ENCODE measurements around the gene ITPRIP.

ITPRIP gene

GRCh38 chr10:104297697-104298660, 40.3 kb downstream of the ITPRIP start:
- TF ChIP-seq PPARA (CRISPR knock-in tag; IDR thresholded peaks at IDR 0.05; ENCODE audit: borderline replicate concordance) (no peak), RARB (CRISPR knock-in tag; IDR thresholded peaks at IDR 0.05) (no peak), ZC3H10 (CRISPR knock-in tag; IDR thresholded peaks at IDR 0.05) (no peak), POU6F1 (CRISPR knock-in tag; IDR thresholded peaks at IDR 0.05; ENCODE audit: borderline replicate concordance, low read depth) (no peak)
- ATAC-seq = no peak

DNA sequence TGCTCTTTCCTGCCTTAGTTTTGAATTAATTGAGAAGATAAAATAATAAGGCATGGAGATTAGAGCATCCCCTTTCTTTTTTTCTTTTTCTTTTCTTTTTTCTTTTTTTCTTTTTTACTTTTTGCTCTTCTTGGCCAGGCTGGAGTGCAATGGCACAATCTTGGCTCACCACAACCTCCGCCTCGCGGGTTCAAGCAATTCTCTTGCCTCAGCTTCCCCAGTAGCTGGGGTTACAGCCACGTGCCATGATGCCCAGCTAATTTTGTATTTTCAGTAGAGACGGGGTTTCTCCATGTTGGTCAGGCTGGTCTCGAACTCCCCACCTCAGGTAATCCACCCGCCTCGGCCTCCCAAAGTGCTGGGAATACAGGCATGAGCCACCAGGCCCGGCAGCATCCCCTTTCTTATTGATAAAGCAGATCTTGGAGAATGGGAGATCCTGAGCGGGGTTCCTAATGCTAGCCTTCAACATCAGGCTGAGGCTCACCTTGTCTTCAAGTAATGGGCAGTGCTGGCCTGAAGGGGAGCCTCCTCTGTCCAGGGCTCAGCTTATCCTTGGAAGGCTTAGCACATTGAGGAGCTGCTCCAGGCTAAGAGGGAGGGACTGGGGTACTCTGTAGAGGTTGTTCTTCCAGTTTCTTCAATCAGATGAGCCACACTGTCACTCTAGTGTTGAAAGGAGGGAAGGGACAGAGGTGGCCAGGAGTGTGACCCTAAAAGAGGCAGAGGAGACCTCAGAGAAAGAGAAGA, 41.4 kb downstream of the ITPRIP start:
- no peak for ATAC-seq
- TF ChIP-seq ZC3H10 (CRISPR knock-in tag; IDR thresholded peaks at IDR 0.05) (no peak), ZFP30 (CRISPR knock-in tag; IDR thresholded peaks at IDR 0.05) (no peak), SNAI2 (CRISPR knock-in tag; IDR thresholded peaks at IDR 0.05) (no peak), ZFP3 (CRISPR knock-in tag; IDR thresholded peaks at IDR 0.05) (no peak), TOX (CRISPR knock-in tag; IDR thresholded peaks at IDR 0.05; ENCODE audit: borderline replicate concordance) (no peak)

- TF ChIP-seq ZNF70 (CRISPR knock-in tag; IDR thresholded peaks at IDR 0.05) (no peak), GLIS3 (CRISPR knock-in tag; IDR thresholded peaks at IDR 0.05) (no peak), ZC3H10 (CRISPR knock-in tag; IDR thresholded peaks at IDR 0.05) (no peak), POU6F1 (CRISPR knock-in tag; IDR thresholded peaks at IDR 0.05; ENCODE audit: borderline replicate concordance, low read depth) (no peak), CSDC2 (CRISPR knock-in tag; IDR thresholded peaks at IDR 0.05) (no peak), TSHZ2 (CRISPR knock-in tag; IDR thresholded peaks at IDR 0.05) (no peak), TCF4 (CRISPR knock-in tag; IDR thresholded peaks at IDR 0.05; ENCODE audit: borderline replicate concordance) (no peak), BACH2 (CRISPR knock-in tag; IDR thresholded peaks at IDR 0.05; ENCODE audit: borderline replicate concordance) (no peak), ZFP3 (CRISPR knock-in tag; IDR thresholded peaks at IDR 0.05) (no peak), ZNF565 (CRISPR knock-in tag; conservative IDR thresholded peaks at IDR 0.05; ENCODE audit: low read depth) (no peak), PPARA (CRISPR knock-in tag; IDR thresholded peaks at IDR 0.05; ENCODE audit: borderline replicate concordance) (no peak), RARB (CRISPR knock-in tag; IDR thresholded peaks at IDR 0.05) (no peak), SNAI2 (CRISPR knock-in tag; IDR thresholded peaks at IDR 0.05) (no peak), ZNF8 (CRISPR knock-in tag; IDR thresholded peaks at IDR 0.05) (no peak), ISL1 (CRISPR knock-in tag; IDR thresholded peaks at IDR 0.05) (no peak)
- TF ChIP-seq, protein P1, sequence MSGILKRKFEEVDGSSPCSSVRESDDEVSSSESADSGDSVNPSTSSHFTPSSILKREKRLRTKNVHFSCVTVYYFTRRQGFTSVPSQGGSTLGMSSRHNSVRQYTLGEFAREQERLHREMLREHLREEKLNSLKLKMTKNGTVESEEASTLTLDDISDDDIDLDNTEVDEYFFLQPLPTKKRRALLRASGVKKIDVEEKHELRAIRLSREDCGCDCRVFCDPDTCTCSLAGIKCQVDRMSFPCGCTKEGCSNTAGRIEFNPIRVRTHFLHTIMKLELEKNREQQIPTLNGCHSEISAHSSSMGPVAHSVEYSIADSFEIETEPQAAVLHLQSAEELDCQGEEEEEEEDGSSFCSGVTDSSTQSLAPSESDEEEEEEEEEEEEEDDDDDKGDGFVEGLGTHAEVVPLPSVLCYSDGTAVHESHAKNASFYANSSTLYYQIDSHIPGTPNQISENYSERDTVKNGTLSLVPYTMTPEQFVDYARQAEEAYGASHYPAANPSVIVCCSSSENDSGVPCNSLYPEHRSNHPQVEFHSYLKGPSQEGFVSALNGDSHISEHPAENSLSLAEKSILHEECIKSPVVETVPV (CRISPR knock-in tag; IDR thresholded peaks at IDR 0.05) = no peak
- ATAC-seq = no peak
Observed at GRCh38 chr10:104293781-104294321, 44.4 kb downstream of the ITPRIP start.
